HG02852 (cell line): Measurements from ENCODE around the gene KPNB1.

Experiments
- ATAC-seq: cut with Tn5 transposase; IDR thresholded peaks from one replicate; pipeline ENCODE4 v1.9.1; 2021; ENCODE audit warnings: mild to moderate bottlenecking, moderate library complexity; ENCODE audit not compliant: unreplicated experiment

KPNB1 gene

DNA sequence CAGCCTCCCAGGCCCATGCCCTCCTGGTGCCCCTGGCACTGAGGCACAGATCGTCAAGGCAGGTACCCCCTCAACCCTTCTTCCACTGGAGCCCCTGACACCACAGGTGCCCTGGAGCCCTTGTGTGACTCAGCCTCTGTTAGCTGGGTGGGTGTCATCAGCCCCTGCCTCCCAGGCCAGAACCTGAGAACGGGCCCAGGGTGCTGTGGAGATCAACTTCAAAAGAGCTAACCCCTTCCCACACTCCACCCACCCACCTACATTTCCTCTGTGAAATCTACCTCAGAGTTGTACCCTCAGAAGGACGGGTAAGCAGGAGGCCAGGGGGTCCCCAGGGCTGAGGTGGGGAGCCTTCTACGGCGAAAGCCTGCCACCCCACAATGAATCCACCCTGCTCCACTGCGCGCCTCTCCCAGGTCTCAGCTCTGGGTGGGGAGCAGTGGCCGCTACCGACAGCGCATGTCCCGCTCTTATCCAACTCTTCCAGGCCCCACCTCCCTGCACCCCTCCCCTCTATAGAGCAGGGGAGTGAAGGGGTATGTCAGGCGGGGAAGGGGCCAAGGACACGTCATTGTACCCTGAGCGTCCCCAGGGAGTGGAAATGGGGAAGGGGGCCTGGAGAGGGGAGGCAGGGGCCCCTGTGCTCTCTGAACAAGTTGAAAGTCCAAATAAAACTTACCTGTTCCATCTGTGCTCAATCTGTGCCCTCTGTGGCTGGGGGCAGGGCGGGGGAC, 61.8 kb downstream of the KPNB1 start:
- ATAC-seq = no peak

- no peak for ATAC-seq
These were observed 62.8 kb downstream of the KPNB1 start for GRCh38 chr17:47712330-47713023.

- no peak for ATAC-seq
These were observed 64.4 kb downstream of the KPNB1 start for GRCh38 chr17:47713980-47714700.

DNA sequence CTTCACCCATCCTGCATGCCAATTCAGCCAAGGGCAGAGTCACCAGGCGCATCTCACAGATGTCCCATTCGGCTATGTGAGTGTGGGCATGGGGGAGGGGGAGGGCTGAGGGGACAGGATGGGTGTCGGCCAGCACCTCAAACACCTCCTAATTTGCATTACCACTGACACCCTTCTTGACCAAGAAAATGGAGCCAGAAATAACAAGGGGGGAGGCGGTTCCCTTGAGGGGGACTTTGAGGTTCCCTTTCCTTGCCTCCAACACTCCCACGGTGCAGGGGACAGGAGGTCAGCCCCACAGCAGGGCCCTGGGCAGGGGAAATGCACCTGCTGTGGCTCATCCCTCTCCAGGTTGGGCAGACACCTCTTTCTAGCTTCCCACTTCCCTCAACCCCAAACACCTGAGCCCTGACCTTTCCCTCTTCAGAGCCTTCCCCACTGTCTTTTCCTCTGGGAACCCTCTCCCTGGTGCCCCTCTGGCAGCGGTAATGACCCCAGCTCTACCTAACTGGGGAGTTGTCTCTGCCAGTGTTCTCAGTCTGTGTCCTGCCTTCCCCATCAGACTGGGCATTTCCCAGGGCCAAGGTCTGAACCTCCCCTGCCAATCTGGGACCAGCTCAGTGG, 65.2 kb downstream of the KPNB1 start:
- no peak for ATAC-seq

DNA sequence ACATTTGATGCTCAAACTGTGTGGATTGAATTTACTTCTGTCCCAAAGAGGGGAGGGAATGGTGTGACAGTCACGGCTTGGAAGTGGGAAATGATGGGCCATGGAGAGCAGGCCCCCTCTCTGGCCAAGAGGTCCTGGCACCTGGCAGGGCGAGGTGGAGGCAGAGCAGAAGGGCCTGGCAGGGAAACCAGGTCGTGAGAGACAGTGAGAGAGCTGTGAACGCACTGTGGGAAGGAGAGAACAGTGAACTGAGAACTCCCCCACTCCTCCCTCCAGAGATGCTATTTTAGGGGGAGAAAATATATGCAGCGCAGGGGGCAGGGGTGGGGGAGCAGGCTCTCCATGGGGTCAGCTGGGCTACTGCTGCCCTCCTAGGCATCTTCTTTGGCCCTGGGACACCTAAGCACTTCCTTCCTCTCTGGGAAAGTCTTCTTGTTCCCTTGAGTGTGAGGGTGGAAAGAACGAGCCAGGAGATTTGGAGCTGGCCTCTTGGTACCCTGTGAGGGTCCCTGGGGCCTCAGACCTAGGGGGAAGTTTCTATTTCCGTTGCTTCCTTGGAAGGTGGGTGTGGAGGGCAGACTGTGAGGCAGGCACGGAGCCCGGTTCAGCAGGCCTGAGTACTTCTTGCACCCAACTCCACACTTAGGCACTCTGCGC, 66.1 kb downstream of the KPNB1 start:
- ATAC-seq = no peak

GRCh38 chr17:47716375-47716774, 66.7 kb downstream of the KPNB1 start:
- ATAC-seq = no peak

DNA sequence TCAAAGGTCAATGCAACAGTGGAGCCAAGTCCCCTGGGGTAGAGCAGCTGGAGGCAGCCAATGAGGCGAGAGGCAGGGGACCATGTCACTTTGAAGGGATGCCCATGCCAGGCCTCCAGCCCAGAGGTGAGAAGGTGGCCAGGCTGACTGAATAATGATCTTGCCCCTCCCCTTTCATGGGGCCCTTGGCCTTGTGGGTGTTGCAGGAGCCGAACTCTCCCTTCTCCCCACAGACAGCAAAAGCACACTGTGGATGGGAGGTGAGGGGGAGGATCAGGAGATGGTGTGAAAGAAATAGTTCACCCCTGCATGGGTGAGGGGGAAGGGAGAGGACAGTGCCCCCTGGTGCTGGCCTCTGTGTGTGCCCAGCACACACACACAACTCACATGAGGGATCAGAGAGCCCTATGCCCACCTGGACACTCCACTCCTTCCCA, 67.6 kb downstream of the KPNB1 start:
- no peak for ATAC-seq

DNA sequence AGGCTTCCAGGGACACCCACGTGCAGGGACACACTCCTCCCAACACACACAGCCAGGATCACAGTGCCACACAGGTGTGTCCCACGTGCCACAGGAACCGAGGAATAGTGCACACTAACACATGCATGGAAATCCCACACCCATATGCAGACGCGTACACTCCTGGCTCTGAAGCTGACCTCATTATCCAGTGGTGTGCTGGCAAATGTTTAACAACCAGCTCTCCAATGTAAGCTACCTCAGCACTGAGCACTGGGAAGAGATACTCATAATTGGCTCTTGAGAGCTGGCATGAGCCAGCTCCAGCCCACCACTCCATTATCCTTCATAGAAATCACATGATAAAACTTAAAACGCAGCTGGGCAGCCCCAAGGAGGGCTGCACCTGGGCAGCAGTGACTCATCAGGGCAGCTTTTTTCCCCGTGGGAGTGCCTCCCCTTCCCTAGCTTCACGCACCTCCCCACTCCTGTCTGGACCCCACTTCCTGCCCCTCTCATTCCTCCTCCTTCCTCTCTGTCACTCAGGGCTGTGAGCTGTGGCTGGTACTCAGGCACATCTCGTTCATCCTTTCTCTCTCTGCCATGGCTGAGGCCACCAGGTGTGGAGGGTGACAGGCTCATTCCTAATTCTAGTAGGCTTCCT, 68.4 kb downstream of the KPNB1 start:
- ATAC-seq = no peak

DNA sequence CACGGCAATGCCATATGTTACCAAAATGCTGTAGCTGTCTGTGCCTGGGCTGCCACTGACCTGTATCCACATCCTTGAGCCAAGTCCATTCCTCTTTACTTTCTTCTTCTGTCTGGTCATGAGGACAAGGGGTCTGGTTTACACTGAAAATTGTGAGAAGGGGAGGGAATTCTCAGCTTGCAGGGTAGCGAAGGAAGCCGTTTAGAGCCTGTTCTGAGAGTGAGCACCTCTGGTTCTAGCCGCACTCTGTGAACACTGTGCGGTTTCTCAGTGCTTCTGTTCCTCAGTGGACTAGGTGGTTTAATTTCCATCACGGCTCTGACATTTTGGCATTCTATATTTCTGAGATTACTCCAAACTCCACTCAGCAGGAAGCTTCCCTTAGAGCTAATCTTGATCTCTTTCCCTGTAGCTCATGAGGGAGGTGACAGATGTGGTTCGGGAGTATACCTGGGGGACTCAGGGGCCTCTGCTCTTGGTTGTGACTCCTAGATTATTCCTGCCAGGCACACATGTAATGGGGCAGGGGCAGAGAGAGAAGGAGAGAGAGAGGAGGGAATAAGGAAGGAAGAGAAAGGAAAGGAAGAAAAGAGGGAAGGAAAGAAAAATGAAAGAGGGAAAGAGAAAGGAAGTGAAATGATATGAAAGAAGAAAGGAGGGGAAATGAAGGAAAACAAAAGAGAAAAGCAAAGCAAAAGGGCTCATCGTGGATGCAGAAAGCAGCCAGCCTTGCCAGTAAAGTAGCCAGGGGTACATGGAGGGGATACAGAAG, 69.1 kb downstream of the KPNB1 start:
- ATAC-seq = no peak

DNA sequence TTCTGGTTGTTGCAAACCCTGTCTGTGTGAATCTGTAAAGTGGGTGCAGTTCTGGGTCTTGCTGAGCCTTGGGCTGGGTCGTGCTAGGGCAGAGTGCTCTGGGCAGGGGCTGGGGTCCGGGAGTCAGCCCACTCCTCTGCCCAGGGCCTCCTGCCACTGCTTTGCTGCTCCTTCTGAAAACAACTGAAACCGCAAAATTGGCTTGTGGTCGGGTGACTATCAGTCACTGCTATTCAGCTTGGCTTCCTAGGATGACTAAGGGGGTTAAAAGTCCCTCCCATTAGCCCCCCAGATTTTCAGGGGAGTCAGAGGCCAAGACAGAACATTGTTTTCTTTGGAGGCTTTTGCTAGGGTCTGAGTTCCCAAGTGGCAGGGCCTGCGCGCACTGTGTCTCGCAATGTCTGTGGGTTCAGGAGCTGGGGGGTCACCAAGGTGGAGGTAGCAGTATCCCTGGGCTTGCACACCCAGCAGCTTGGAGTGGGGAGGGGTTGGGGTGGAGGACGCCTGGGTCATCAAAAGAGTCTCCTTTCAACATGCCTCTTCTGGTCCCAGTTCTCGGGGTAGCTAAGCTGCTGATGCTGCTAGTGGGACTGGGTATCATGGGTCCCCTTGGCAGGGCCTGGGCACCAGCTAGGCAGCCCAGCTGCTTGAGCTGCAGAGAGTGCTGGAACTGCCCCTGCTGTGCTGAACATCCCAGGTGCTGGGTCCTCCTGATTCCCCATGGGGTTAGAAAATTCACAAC, 69.9 kb downstream of the KPNB1 start:
- no peak for ATAC-seq

- no peak for ATAC-seq
These were observed 70.5 kb downstream of the KPNB1 start for GRCh38 chr17:47720196-47720595.

- ATAC-seq = no peak
These were observed 71.2 kb downstream of the KPNB1 start for GRCh38 chr17:47720754-47721533.

GRCh38 chr17:47721725-47722124, 72.0 kb downstream of the KPNB1 start:
- no peak for ATAC-seq

DNA sequence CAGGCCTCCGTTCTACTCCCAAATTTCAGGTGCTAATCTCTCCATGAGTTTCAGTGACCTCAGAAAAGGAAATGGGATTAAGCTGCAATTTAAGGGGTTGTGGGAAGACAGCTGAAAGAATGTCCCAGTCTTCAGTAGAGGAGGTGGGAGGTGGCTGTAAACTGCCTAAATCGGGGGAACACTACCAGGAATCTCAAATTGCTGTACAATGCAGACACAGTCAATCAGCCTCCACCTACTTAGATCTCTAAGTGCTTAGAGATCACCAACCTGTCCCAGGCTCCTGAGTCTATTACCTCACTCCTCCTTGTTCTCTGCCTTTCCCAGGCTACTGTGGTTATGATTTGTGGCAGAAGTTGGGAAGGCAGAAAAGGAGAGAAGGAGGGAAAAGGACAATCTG, 75.0 kb downstream of the KPNB1 start:
- no peak for ATAC-seq

- no peak for ATAC-seq
These were observed 75.9 kb downstream of the KPNB1 start for GRCh38 chr17:47725446-47726111.

GRCh38 chr17:47726796-47727703, 77.3 kb downstream of the KPNB1 start:
- ATAC-seq = no peak

DNA sequence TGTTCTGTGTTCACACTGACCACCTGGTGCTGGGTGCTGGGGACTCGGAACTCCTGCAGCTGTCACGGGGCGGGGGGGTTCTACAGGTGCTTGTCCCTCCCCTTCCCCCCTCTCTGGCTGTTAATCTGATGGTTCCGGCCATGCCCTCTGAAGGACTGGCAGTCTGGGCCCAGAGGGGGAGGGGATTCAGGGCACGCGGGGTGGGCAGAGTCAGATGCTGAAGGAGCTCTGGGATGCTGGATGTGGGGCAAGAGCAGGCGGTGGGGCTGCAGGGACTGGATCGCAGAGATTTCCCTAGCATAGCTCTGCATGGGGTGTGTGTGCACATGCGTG, 78.0 kb downstream of the KPNB1 start:
- ATAC-seq = no peak
